H1 (cell line): Measurements from ENCODE around the gene PABPN1. TPM values are rescaled to one million over a fixed set of nuclear protein-coding genes. Genes with fewer than 3 reads are reported as not detected.

Experiments
- polyA plus RNA-seq, 7 experiments: library from polyadenylated mRNA; depleted of rRNA in 3 of 7; stranded (reverse) in 5 of 7; unstranded in 2 of 7; fragments of >200 nt in 5 of 7; fragments of 200-250 nt in 2 of 7; gene quantifications; 1 replicate in 5 of 7; 2 replicates in 1 of 7; 4 replicates in 1 of 7; pipeline versions ENCODE4 v1.2.1 to v1.2.3, GENCODE V29; 2011 to 2013; ENCODE audit warnings: missing spikeins in 2 of 7, mixed read lengths in 2 of 7
- total RNA-seq: library from RNA; stranded (reverse); fragmentation: NEBNext Ultra II Directional; extraction: Animal tissue kit (Norgen Biotek cat#: 25700); gene quantifications from 2 replicates; pipeline ENCODE4 v1.2.1, GENCODE V29; 2021

The PABPN1 gene
- total and polyA plus RNA-seq, 2 of the 8 experiments (the other 6 are each of a cell fraction or from before 2014, with no cell fraction given), result 300 to 331 TPM

Other genes with a start within 250 kb of the PABPN1 start
- gene ACIN1, start 226.3 kb upstream of the PABPN1 start, total RNA-seq, result 233 and 237 TPM in 2 replicates
- 132 and 153 TPM in 2 replicates for gene ACIN1, start 226.3 kb upstream of the PABPN1 start, polyA plus RNA-seq (2011; rRNA removed)
- 78.1 and 91.2 TPM in 2 replicates for gene C14orf119, start 226.0 kb upstream of the PABPN1 start, total RNA-seq
- 49.8 and 94.0 TPM in 2 replicates for gene C14orf119, start 226.0 kb upstream of the PABPN1 start, polyA plus RNA-seq (2011; rRNA removed)
- not detected in 2 replicates for gene CIROP, start 216.5 kb upstream of the PABPN1 start, total RNA-seq
- 0.03 and 0.06 TPM in 2 replicates for gene CIROP, start 216.5 kb upstream of the PABPN1 start, polyA plus RNA-seq (2011; rRNA removed)
- gene CEBPE, start 202.2 kb upstream of the PABPN1 start, total RNA-seq, result not detected in 2 replicates
- gene CEBPE, start 202.2 kb upstream of the PABPN1 start, polyA plus RNA-seq (2011; rRNA removed), result 0.05 and 0.06 TPM in 2 replicates
- gene SLC7A8, start 137.8 kb upstream of the PABPN1 start, total RNA-seq, result 204 and 209 TPM in 2 replicates
- gene SLC7A8, start 137.8 kb upstream of the PABPN1 start, polyA plus RNA-seq (2011; rRNA removed), result 181 and 182 TPM in 2 replicates
- gene RNF212B, start 83.5 kb upstream of the PABPN1 start, total RNA-seq, result 1.2 TPM in 1 of 2 replicates, not detected in the other
- 0.36 and 0.95 TPM in 2 replicates for gene RNF212B, start 83.5 kb upstream of the PABPN1 start, polyA plus RNA-seq (2011; rRNA removed)
- 9.1 and 9.7 TPM in 2 replicates for gene HOMEZ, start 35.3 kb upstream of the PABPN1 start, total RNA-seq
- gene HOMEZ, start 35.3 kb upstream of the PABPN1 start, polyA plus RNA-seq (2011; rRNA removed), result 12.3 and 15.9 TPM in 2 replicates
- 3.7 and 4.4 TPM in 2 replicates for gene PPP1R3E, start 18.6 kb upstream of the PABPN1 start, total RNA-seq
- gene PPP1R3E, start 18.6 kb upstream of the PABPN1 start, polyA plus RNA-seq (2011; rRNA removed), result 3.5 and 4.7 TPM in 2 replicates
- gene BCL2L2, start 14.6 kb upstream of the PABPN1 start, total RNA-seq, result 13.3 and 13.8 TPM in 2 replicates
- gene BCL2L2, start 14.6 kb upstream of the PABPN1 start, polyA plus RNA-seq (2011; rRNA removed), result 9.3 and 10.5 TPM in 2 replicates
- 39.4 and 43.0 TPM in 2 replicates for gene SLC22A17, start 31.4 kb downstream of the PABPN1 start, total RNA-seq
- 49.0 and 77.7 TPM in 2 replicates for gene SLC22A17, start 31.4 kb downstream of the PABPN1 start, polyA plus RNA-seq (2011; rRNA removed)
- 27.8 and 29.0 TPM in 2 replicates for gene EFS, start 43.7 kb downstream of the PABPN1 start, total RNA-seq
- gene EFS, start 43.7 kb downstream of the PABPN1 start, polyA plus RNA-seq (2011; rRNA removed), result 28.6 and 39.0 TPM in 2 replicates
- gene IL25, start 51.4 kb downstream of the PABPN1 start, total RNA-seq, result not detected in 2 replicates
- gene IL25, start 51.4 kb downstream of the PABPN1 start, polyA plus RNA-seq (2011; rRNA removed), result not detected in 2 replicates
- gene CMTM5, start 55.6 kb downstream of the PABPN1 start, total RNA-seq, result not detected in 2 replicates
- 2.1 and 2.8 TPM in 2 replicates for gene CMTM5, start 55.6 kb downstream of the PABPN1 start, polyA plus RNA-seq (2011; rRNA removed)
- not detected in 2 replicates for gene MYH6, start 86.8 kb downstream of the PABPN1 start, total RNA-seq
- 0.03 and 0.05 TPM in 2 replicates for gene MYH6, start 86.8 kb downstream of the PABPN1 start, polyA plus RNA-seq (2011; rRNA removed)
- not detected in 2 replicates for gene MYH7, start 114.2 kb downstream of the PABPN1 start, total RNA-seq
- 0.02 TPM in 1 of 2 replicates, not detected in the other for gene MYH7, start 114.2 kb downstream of the PABPN1 start, polyA plus RNA-seq (2011; rRNA removed)
- 48.8 and 56.0 TPM in 2 replicates for gene NGDN, start 148.2 kb downstream of the PABPN1 start, total RNA-seq
- gene NGDN, start 148.2 kb downstream of the PABPN1 start, polyA plus RNA-seq (2011; rRNA removed), result 22.4 and 39.8 TPM in 2 replicates
- 27.0 and 28.6 TPM in 2 replicates for gene ZFHX2, start 230.3 kb downstream of the PABPN1 start, total RNA-seq
- 2.7 and 3.7 TPM in 2 replicates for gene ZFHX2, start 230.3 kb downstream of the PABPN1 start, polyA plus RNA-seq (2011; rRNA removed)
- 14.8 and 16.6 TPM in 2 replicates for gene THTPA, start 234.8 kb downstream of the PABPN1 start, total RNA-seq
- 19.0 and 23.4 TPM in 2 replicates for gene THTPA, start 234.8 kb downstream of the PABPN1 start, polyA plus RNA-seq (2011; rRNA removed)
- gene AP1G2, start 246.3 kb downstream of the PABPN1 start, total RNA-seq, result 70.1 and 70.9 TPM in 2 replicates
- 134 and 162 TPM in 2 replicates for gene AP1G2, start 246.3 kb downstream of the PABPN1 start, polyA plus RNA-seq (2011; rRNA removed)